Trophoblast cell (in vitro differentiated cells and primary cell): Measurements from ENCODE around the gene SPRTN.

Experiments
- DNase-seq, 2 donors: peaks; one replicate each; pipeline ENCODE4 v3.0.0-alpha.2; 2016
- H2AFZ ChIP-seq: 2 replicates; pipeline ENCODE4 v1.6.1; 2013; ENCODE audit warnings: low read length, moderate library complexity, mild to moderate bottlenecking; ENCODE audit not compliant: insufficient read depth, poor library complexity
- H2AK5ac ChIP-seq: 2 replicates; pipeline ENCODE4 v1.6.1; 2013; ENCODE audit warnings: mild to moderate bottlenecking, low read length
- H2BK120ac ChIP-seq: 2 replicates; pipeline ENCODE4 v1.6.1; 2013; ENCODE audit warnings: low read length, mild to moderate bottlenecking, moderate library complexity; ENCODE audit not compliant: insufficient read depth, poor library complexity
- H2BK12ac ChIP-seq: 2 replicates; pipeline ENCODE4 v1.6.1; 2013; ENCODE audit warnings: mild to moderate bottlenecking, low read length, moderate library complexity
- H2BK5ac ChIP-seq: 2 replicates; pipeline ENCODE4 v1.6.1; 2013; ENCODE audit warnings: low read length, low read depth, moderate library complexity, mild to moderate bottlenecking; ENCODE audit not compliant: poor library complexity
- H3K14ac ChIP-seq: 2 replicates; pipeline ENCODE4 v1.6.1; 2013; ENCODE audit warnings: mild to moderate bottlenecking, low read length
- H3K18ac ChIP-seq: 2 replicates; pipeline ENCODE4 v1.6.1; 2013; ENCODE audit warnings: mild to moderate bottlenecking, low read length
- H3K23ac ChIP-seq: 2 replicates; pipeline ENCODE4 v1.6.1; 2013; ENCODE audit warnings: low read length
- H3K27ac ChIP-seq: 2 replicates; pipeline ENCODE4 v1.5.1; 2013; ENCODE audit warnings: low read depth, mild to moderate bottlenecking, inconsistent platforms, low read length, moderate library complexity
- H3K27me3 ChIP-seq: 2 replicates; pipeline ENCODE4 v1.6.1; 2013; ENCODE audit warnings: inconsistent platforms, mild to moderate bottlenecking, low read length, moderate library complexity; ENCODE audit not compliant: insufficient read depth
- H3K36me3 ChIP-seq, 2 experiments: 1 replicate in 1 of 2; 2 replicates in 1 of 2; pipeline ENCODE4 v1.6.1; 2013; ENCODE audit warnings: low read length in 2 of 2, mild to moderate bottlenecking in 2 of 2, moderate library complexity in 1 of 2; ENCODE audit not compliant: insufficient read depth in 2 of 2, control insufficient read depth in 1 of 2
- H3K4ac ChIP-seq: 2 replicates; pipeline ENCODE4 v1.6.1; 2013; ENCODE audit warnings: low read depth, mild to moderate bottlenecking, low read length, moderate library complexity
- H3K4me1 ChIP-seq, 2 experiments: 1 replicate in 1 of 2; 2 replicates in 1 of 2; pipeline ENCODE4 v1.6.1; 2013; ENCODE audit warnings: low read length in 2 of 2, mild to moderate bottlenecking in 2 of 2, moderate library complexity in 1 of 2; ENCODE audit not compliant: insufficient read depth in 2 of 2, control insufficient read depth in 1 of 2
- H3K4me2 ChIP-seq: 2 replicates; pipeline ENCODE4 v1.6.1; 2013; ENCODE audit warnings: inconsistent platforms, mild to moderate bottlenecking, low read length, moderate library complexity
- H3K4me3 ChIP-seq: 2 replicates; pipeline ENCODE4 v1.5.1; 2013; ENCODE audit warnings: mild to moderate bottlenecking, low read depth, low read length, inconsistent platforms
- H3K79me1 ChIP-seq: one replicate; pipeline ENCODE4 v1.6.1; 2013; ENCODE audit warnings: low read length
- H3K79me2 ChIP-seq: 2 replicates; pipeline ENCODE4 v1.6.1; 2013; ENCODE audit warnings: low read length, mild to moderate bottlenecking; ENCODE audit not compliant: control insufficient read depth, insufficient read depth, poor library complexity
- H3K9ac ChIP-seq: 2 replicates; pipeline ENCODE4 v1.6.1; 2013; ENCODE audit warnings: mild to moderate bottlenecking, low read length
- H3K9me3 ChIP-seq: 2 replicates; pipeline ENCODE4 v1.6.1; 2013; ENCODE audit warnings: low read depth, mild to moderate bottlenecking, control low read depth, inconsistent platforms, low read length; ENCODE audit not compliant: insufficient read depth
- H4K12ac ChIP-seq: 2 replicates; pipeline ENCODE4 v1.6.1; 2013; ENCODE audit warnings: low read depth, mild to moderate bottlenecking, low read length, moderate library complexity
- H4K8ac ChIP-seq: 2 replicates; pipeline ENCODE4 v1.6.1; 2013; ENCODE audit warnings: low read depth, mild to moderate bottlenecking, low read length, moderate library complexity
- H4K91ac ChIP-seq: one replicate; pipeline ENCODE4 v1.6.1; 2013; ENCODE audit warnings: low read depth, mild to moderate bottlenecking, low read length, moderate library complexity
- WGBS: extraction: QIAGEN DNeasy Blood & Tissue Kit; methylation state at CpG from one replicate; pipeline ENCODE4 v1.1.7; 2013; ENCODE audit warnings: missing lambda C conversion rate; ENCODE audit not compliant: insufficient read length, insufficient coverage; ENCODE audit errors: extremely low coverage; 5-methylcytosine and 5-hydroxymethylcytosine counted together

Gene SPRTN

GRCh38 chr1:231317306-231318014 is 20.6 kb upstream of the SPRTN start:
- no peak overlapping the region for H2BK120ac ChIP-seq
- H2AFZ ChIP-seq: no peak overlapping the region
- no peaks in the 10 kb centered on the region for H3K36me3 ChIP-seq
- no peak overlapping the region for H3K18ac ChIP-seq
- no peak overlapping the region for H4K12ac ChIP-seq
- no peak overlapping the region for H3K4me3 ChIP-seq
- H3K79me2 ChIP-seq: no peaks in the 10 kb centered on the region
- peaks cover 3% of the 10 kb centered on the region for H3K9me3 ChIP-seq
- no peaks in the 10 kb centered on the region for H3K79me1 ChIP-seq
- no peak overlapping the region for H2AK5ac ChIP-seq
- no peaks in the 10 kb centered on the region for H3K27me3 ChIP-seq
- no peak overlapping the region for H3K4ac ChIP-seq
- no peak overlapping the region for H3K4me2 ChIP-seq
- no peak overlapping the region for H3K23ac ChIP-seq
- no peak overlapping the region for H3K9ac ChIP-seq
- WGBS: no CpG with 5 or more reads among the region's 44 CpGs
- DNase-seq: no peak
- no peak overlapping the region for H2BK5ac ChIP-seq
- H3K4me1 ChIP-seq: no peaks in the 10 kb centered on the region
- no peak overlapping the region for H4K91ac ChIP-seq
- no peak overlapping the region for H3K27ac ChIP-seq
- H2BK12ac ChIP-seq: no peak overlapping the region
- no peak overlapping the region for H3K14ac ChIP-seq
- H4K8ac ChIP-seq: no peak overlapping the region

- no peak overlapping the region for H3K23ac ChIP-seq
- H2AK5ac ChIP-seq: no peak overlapping the region
- H3K36me3 ChIP-seq: no peaks in the 10 kb centered on the region
- no peak overlapping the region for H3K9ac ChIP-seq
- no peak overlapping the region for H3K4me3 ChIP-seq
- no peak overlapping the region for H3K4me2 ChIP-seq
- no peak overlapping the region for H3K14ac ChIP-seq
- H3K18ac ChIP-seq: no peak overlapping the region
- peaks cover 3% of the 10 kb centered on the region for H3K9me3 ChIP-seq
- no peak for DNase-seq
- no peak overlapping the region for H3K27ac ChIP-seq
- no peaks in the 10 kb centered on the region for H3K79me2 ChIP-seq
- H2BK120ac ChIP-seq: no peak overlapping the region
- H4K8ac ChIP-seq: no peak overlapping the region
- no peak overlapping the region for H2BK12ac ChIP-seq
- no peaks in the 10 kb centered on the region for H3K27me3 ChIP-seq
- H4K12ac ChIP-seq: no peak overlapping the region
- WGBS: no CpG with 5 or more reads among the region's 15 CpGs
- no peak overlapping the region for H2BK5ac ChIP-seq
- no peaks in the 10 kb centered on the region for H3K79me1 ChIP-seq
- H3K4ac ChIP-seq: no peak overlapping the region
- no peak overlapping the region for H4K91ac ChIP-seq
- no peaks in the 10 kb centered on the region for H3K4me1 ChIP-seq
- H2AFZ ChIP-seq: no peak overlapping the region
Observed at GRCh38 chr1:231318015-231318355, 20.1 kb upstream of the SPRTN start.

- H3K9me3 ChIP-seq: peaks cover 3% of the 10 kb centered on the region
- no peak overlapping the region for H2AK5ac ChIP-seq
- no peak for DNase-seq
- no peaks in the 10 kb centered on the region for H3K36me3 ChIP-seq
- no CpG with 5 or more reads among the region's 4 CpGs for WGBS
- H2AFZ ChIP-seq: no peak overlapping the region
- H3K18ac ChIP-seq: no peak overlapping the region
- H2BK120ac ChIP-seq: no peak overlapping the region
- no peak overlapping the region for H4K8ac ChIP-seq
- no peak overlapping the region for H2BK12ac ChIP-seq
- no peak overlapping the region for H3K23ac ChIP-seq
- no peak overlapping the region for H3K14ac ChIP-seq
- no peaks in the 10 kb centered on the region for H3K4me1 ChIP-seq
- no peaks in the 10 kb centered on the region for H3K79me2 ChIP-seq
- H3K9ac ChIP-seq: no peak overlapping the region
- H3K27ac ChIP-seq: no peak overlapping the region
- no peak overlapping the region for H4K91ac ChIP-seq
- H3K4me2 ChIP-seq: no peak overlapping the region
- no peak overlapping the region for H3K4ac ChIP-seq
- no peaks in the 10 kb centered on the region for H3K79me1 ChIP-seq
- H4K12ac ChIP-seq: no peak overlapping the region
- H3K27me3 ChIP-seq: no peaks in the 10 kb centered on the region
- H2BK5ac ChIP-seq: no peak overlapping the region
- H3K4me3 ChIP-seq: no peak overlapping the region
Observed at GRCh38 chr1:231318568-231318967, 19.5 kb upstream of the SPRTN start.

- Histone ChIP-seq H3K79me2 (no peaks in the 10 kb centered on the region), H3K36me3 (no peaks in the 10 kb centered on the region), H4K8ac (no peak overlapping the region), H3K14ac (no peak overlapping the region), H4K12ac (no peak overlapping the region), H3K18ac (no peak overlapping the region), H4K91ac (no peak overlapping the region), H3K27me3 (no peaks in the 10 kb centered on the region), H2BK5ac (no peak overlapping the region), H3K9ac (no peak overlapping the region), H2AFZ (no peak overlapping the region), H2BK120ac (no peak overlapping the region), H3K79me1 (no peaks in the 10 kb centered on the region), H3K9me3 (peaks cover 3% of the 10 kb centered on the region), H2AK5ac (no peak overlapping the region), H3K4me1 (no peaks in the 10 kb centered on the region), H3K4me3 (no peak overlapping the region), H2BK12ac (no peak overlapping the region), H3K27ac (no peak overlapping the region), H3K4ac (no peak overlapping the region), H3K4me2 (no peak overlapping the region), H3K23ac (no peak overlapping the region)
- DNase-seq: no peak
- no CpG with 5 or more reads among the region's 9 CpGs for WGBS
Observed at GRCh38 chr1:231319080-231319479, 19.0 kb upstream of the SPRTN start.
